SK-N-SH treated with all-trans-retinoic acid at 6 μM for 48 hours (cell line): ENCODE data around the gene DIP2C.

Source experiments
- CSDC2 ChIP-seq: fragments of 250-450 bp; sonication (Bioruptor Pico); IDR thresholded peaks from 2 replicates; pipeline ENCODE4 v1.5.0; 2020; ENCODE audit warnings: mild to moderate bottlenecking, moderate library complexity
- TCF4 ChIP-seq: fragments of 250-450 bp; sonication (Bioruptor Pico); IDR thresholded peaks from 2 replicates; pipeline ENCODE4 v1.8.0; 2021; ENCODE audit warnings: mild to moderate bottlenecking, moderate library complexity, borderline replicate concordance
- ZFP30 ChIP-seq: fragments of 450-650 bp; formaldehyde crosslinking; IDR thresholded peaks from 2 replicates; pipeline ENCODE4 v1.5.0; 2022; ENCODE audit warnings: mild to moderate bottlenecking, moderate library complexity
- TF ChIP-seq, protein P1 (sequence below): fragments of 250-450 bp; sonication (Bioruptor Pico); IDR thresholded peaks from 2 replicates; pipeline ENCODE4 v1.8.0; 2020; ENCODE audit warnings: mild to moderate bottlenecking, moderate library complexity, borderline replicate concordance
- TF ChIP-seq, protein P2 (sequence below): fragments of 250-450 bp; sonication (Bioruptor Pico); IDR thresholded peaks from 2 replicates; pipeline ENCODE4 v1.8.0; 2021; ENCODE audit warnings: low read depth, mild to moderate bottlenecking, moderate library complexity, borderline replicate concordance

GRCh38 chr10:566241-566885 is 123.1 kb downstream of the DIP2C start:
- no peak for TF ChIP-seq ZFP30 (CRISPR knock-in tag)
- no peak for TF ChIP-seq TCF4 (CRISPR knock-in tag)
- TF ChIP-seq CSDC2 (CRISPR knock-in tag), result no peak
- TF ChIP-seq, protein P1, sequence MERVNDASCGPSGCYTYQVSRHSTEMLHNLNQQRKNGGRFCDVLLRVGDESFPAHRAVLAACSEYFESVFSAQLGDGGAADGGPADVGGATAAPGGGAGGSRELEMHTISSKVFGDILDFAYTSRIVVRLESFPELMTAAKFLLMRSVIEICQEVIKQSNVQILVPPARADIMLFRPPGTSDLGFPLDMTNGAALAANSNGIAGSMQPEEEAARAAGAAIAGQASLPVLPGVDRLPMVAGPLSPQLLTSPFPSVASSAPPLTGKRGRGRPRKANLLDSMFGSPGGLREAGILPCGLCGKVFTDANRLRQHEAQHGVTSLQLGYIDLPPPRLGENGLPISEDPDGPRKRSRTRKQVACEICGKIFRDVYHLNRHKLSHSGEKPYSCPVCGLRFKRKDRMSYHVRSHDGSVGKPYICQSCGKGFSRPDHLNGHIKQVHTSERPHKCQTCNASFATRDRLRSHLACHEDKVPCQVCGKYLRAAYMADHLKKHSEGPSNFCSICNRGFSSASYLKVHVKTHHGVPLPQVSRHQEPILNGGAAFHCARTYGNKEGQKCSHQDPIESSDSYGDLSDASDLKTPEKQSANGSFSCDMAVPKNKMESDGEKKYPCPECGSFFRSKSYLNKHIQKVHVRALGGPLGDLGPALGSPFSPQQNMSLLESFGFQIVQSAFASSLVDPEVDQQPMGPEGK (CRISPR knock-in tag), result no peak
- TF ChIP-seq, protein P2, sequence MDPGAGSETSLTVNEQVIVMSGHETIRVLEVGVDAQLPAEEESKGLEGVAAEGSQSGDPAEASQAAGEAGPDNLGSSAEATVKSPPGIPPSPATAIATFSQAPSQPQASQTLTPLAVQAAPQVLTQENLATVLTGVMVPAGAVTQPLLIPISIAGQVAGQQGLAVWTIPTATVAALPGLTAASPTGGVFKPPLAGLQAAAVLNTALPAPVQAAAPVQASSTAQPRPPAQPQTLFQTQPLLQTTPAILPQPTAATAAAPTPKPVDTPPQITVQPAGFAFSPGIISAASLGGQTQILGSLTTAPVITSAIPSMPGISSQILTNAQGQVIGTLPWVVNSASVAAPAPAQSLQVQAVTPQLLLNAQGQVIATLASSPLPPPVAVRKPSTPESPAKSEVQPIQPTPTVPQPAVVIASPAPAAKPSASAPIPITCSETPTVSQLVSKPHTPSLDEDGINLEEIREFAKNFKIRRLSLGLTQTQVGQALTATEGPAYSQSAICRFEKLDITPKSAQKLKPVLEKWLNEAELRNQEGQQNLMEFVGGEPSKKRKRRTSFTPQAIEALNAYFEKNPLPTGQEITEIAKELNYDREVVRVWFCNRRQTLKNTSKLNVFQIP (CRISPR knock-in tag), result no peak
